Measurements from ENCODE around the gene MIF.
A peak's percentile ranks its signal among the peaks of the same experiment; 100 is the strongest.
"Not testable (repeated sequence)": the region's sequence is repeated elsewhere in the genome, so short reads cannot be mapped to it uniquely, and the experiment has no call there.

MIF gene

DNA sequence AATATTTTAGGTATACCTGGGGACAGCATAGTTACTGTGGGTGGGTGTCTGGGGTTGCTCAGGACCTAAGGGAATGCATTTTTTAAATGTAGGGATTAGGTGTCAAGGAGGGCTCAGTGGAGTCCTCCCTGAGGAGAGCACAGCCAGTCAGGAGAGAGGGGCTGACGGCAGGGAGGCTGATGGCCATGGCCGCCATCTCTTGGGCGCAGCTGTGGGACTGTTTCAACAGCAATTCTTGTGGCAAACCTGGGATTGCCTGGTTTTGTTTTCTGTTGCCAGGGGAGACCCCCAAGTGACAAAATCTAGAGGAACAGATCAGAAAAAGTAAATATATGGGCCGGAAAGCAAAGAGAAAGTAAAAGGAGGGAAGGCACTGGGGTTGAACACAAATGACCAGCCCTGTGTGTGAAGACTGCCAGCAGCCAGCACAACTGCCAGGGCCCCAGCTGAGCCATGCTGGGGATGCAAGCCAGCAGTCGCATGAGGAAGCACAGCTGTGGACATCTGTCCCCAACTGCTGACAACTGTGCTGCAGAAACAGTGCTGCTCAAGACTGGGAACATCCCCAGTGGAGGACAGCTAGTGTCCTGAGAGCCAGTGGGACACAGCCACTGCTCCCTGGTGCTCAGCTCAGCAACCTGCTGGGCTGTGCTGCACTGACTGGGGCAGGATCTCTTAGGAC is 10.5 kb downstream of the MIF start:
- DNase-seq: peak in 1 of 2 donors; percentile 11

DNA sequence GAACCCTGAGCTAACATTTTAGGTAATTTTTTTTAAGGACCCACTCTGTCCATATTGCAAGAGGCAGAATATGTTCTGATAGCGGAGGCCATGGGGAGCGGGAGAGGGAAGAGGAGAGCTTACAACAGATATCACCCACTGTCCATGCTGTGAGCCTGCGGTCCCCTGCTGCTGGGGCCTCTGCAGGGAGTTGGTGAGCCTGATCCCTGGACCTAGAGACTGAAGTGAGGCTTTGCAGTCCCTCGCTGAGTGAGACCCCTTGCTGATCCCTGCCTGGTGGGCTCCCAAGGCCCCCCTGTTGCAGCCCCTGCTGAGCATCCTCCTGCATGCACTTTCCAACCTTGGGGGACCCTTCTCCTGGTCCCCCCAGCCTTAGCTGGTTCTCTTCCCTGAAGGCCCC is 12.5 kb downstream of the MIF start:
- no peak for DNase-seq

DNA sequence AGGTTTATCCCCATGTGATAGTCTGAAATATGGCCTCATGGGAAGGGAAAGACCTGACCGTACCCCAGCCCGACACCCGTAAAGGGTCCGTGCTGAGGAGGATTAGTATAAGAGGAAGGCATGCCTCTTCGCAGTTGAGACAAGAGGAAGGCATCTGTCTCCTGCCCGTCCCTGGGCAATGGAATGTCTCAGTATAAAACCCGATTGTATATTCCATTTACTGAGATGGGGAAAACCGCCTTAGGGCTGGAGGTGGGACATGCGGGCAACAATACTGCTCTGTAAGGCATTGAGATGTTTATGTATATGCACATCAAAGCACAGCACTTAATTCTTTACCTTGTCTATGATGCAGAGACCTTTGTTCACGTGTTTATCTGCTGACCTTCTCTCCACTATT is 13.2 kb downstream of the MIF start:
- not testable (repeated sequence) for DNase-seq

DNA sequence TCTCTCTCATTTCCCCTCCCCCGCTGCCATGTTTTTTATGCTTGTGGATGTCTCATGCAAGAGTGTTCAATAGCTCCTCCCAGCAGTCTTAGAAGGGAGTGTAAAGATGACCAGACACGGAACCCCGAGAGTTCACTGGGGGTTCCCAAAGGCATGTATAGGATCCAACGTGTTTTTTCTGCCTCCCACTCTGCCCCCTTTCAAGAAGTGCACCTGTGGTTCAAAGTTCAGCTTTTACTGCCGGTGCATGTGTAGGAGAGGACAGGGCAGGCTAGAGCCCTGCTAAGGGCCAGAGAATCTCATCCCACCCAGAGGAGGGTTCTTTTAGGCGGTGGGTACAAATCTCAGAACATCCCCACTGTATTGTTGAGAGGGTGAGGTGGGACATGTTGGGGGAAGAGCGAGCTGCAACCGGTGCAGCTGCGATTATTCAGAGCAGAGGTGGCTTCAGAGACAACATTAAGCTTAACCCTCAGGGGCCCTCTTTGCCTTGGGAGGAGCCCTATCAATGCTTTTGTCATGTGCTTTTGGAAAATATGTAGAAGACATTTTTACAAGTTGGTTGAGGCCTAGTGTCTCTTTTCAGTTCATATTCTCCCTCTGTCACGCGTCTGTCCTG is 14.5 kb downstream of the MIF start:
- no peak for DNase-seq

DNA sequence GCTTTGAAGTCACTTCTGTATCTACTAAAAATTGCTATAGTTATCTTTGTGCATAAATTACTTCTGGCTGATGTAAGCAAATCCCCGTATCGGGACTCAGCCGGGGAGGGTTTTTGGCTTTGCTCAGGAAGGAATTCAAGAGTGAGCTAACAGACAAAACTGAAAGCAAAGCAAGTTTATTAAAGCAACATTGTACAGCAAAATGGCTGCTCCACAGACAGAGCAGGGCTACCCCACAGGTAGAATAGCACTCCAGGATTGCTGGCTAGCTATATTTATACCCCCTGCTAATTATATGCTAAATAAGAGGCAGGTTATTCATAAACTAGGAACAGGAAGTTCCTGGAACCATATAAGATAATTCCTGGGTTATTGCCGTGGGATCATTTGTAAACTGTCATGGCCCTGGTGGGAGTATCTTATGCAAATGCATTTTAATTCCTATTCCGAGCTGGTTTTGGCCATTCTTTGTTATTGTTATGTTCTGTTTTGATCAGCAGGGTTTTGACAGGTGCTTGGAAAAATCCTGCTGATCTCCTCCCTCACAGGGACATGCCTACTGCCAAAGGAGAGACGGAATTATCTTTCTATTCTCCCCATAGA is 15.2 kb downstream of the MIF start:
- no peak for DNase-seq

DNA sequence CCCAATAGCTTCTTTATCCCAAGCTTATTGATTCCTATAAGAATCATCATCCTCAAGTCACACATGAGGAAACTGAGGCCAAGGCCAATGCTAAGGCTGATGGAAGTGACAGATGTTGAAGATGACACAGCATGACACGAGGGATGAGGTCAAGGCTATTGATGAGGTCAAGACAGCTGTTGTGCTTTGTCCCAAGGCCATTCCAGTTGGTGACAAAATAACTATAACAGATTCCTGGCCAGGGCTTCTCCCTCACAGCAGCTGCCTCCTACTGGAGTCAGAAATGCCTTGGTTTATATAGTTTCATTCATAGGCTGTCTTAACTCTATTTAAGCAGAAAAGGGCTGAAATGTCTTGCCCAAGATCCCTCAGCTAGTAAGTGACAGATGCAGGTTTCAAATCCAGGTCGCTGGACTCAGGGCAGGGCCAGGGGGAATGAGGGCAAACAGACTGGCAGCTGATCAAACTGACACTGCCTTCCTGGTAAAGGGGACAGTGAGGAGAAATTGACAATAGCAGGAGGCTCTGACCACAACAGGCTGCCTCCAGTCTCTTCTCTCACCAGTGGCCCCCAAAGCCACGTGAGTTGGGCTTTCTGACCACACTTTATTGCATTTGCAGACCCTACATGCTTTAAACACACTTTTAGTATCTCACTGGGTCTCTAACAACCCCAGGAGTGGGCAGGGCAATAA is 16.5 kb downstream of the MIF start:
- no peak for DNase-seq

DNA sequence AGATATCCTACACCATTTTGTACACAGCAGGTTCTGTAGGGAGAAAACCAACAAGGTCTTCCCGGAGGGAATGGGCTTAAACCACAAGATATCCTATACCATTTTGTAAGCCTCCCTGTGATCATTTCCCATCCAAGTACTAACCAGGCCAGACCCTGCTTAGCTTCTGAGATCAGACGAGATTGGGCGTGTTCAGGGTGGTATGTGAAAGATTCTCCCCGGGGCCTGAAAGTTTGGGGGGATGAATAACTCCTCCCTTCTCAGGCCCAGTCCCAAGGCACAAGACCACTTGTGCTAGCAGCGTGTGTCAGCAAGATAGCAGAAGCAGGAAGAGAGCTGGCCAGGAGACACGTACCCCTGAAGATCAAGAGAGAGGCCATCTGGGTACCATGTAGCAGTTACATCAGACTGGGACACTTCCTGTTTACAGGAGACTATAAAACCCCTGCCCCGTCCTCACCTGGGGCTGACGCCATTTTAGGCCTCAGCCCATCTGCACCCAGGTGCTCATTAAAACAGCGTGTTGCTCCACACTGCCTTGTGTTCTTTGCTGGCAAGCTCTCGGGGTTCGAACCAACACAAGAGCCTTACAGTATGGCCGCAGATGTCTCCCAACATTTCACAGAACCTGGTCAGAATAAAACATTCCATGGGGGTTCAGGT is 17.3 kb downstream of the MIF start:
- no peak for DNase-seq

DNA sequence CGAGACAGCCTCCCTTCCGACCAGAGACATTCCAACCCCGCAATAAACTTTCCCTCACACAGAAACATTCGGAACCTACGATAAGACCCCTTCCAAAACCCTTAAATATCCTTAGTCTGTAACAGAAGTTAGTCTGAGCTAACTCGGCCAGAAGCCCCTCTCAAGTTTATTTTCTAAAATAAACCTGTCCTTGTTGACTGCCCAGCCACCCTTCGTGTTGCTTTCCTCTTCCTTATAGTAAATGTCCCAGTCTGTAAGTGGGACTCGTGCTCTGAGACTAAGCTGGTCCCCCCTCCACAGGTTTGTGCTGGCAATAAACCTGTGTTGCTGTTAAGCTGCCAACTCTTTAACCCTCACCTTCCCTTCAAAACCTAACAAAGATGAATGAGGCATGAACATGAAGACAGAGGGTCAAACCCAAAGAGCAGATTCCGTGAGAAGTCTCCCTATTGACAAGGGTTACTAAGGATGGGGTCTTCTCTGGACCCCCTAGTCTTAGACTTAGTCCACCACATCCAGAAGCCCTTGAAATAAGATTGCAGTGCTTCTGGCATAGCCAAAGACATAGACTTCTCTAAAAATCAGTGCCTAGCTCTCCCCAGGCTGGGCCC is 18.2 kb downstream of the MIF start:
- no peak for DNase-seq

DNA sequence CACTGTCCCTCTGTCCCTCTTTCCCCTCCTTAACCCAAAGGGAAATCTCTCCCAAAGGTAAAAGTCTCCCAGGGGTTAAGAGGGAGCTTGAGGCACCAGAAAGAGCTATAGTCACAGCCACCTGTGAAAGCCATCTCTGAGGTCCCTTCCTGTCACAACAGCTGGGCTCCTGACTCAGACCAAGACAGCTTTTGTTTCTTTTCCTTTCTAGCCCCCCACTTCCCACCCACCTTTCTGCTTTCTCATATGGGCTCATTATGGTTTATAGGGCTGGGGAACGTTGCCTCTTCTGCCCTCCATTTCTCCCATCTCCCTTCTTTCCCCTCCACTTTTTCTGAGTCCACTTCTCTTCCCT is 19.1 kb downstream of the MIF start:
- DNase-seq: no peak

DNA sequence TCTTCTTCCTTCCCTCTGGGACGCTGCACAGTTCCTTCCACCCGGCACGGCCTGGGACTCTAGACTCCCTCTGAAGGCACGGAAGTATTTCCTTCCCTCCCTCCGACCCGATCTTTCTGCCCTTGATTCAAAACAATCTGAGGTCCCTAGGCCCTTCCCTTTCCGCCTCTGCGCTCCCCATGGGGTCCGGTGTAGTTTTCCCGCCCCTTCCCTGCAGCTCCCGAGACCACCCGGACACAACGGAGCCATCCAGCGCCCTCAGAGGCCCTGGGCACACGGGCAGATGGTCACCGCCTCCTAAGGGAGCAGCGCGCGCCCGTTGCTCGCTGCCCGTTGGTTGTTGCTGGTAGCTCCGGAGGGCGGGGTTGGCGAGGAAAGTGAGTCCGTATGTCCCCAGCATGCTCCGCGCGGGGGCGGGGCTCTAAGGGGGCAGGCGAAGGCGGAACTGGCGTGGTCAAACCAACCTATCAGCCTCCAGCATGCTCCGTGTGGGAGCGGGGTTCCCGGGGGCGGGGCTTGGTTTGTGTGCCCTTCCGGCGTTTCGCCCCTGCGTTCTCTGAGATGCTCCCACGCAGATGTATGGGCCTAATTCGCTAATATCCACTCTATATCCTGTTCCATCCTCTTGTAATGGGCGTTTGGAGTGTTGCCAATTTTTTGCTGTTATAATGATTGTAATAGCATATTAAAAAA is 19.6 kb downstream of the MIF start:
- DNase-seq: peak; percentile 93 to 97

DNA sequence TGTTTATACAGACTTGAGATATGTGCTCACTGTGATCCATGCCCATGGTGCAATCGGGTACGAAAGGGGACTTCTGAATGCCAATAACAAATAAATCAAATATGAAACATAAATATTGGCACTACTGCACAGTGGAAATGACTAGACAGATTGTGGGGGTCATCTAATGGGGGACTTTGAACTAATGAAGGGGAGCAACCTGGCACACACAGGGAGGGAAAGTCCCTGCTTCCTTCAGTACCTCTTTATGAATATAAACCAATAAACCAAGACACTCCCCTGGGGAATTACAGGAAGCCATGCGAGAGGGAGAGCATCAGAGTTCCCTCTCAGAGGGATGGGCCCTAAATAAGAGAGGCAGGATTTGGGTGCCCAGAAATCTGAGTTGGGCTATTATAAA is 21.1 kb downstream of the MIF start:
- DNase-seq: no peak

DNA sequence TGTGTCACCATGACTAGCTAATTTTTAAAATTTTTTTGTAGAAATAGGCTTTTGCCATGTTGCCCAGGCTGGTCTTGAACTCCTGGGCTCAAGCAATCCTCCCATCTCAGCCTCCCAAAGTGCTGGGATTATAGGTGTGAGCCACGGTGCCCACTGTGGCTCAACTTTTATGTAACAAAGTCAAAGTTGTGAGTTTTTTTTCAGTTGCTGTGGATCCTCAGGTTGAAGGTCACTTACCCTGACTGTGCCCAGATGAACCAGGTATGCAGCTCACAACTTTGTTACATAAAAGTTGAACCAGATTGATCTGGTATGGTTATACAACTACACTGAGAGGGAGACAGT is 26.1 kb downstream of the MIF start:
- not testable (repeated sequence) for DNase-seq

DNA sequence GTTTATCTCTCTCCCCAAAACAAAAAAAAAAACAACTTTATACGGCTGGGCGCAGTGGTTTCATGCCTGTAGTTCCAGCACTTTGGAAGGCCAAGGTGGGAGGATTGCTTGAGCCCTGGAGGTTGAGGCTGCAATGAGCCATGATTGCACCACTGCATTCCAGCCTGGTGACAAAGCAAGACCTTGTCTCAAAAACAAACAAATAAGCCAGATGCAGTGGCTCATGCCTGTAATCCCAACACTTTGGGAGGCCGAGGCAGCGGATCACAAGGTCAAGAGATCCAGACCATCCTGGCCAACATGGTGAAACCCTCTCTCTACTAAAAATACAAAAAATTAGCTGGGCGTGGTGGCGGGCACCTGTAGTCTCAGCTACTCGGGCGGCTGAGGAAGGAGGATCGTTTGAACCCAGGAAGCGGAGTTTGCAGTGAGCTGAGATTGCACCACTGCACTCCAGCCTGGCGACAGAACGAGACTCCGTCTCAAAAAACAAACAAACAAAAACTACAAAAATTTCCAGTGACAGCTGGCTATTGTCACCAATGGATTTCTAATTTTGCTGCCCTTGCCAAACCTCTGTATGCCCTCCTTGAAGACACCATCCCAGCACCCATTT is 27.5 kb downstream of the MIF start:
- DNase-seq: not testable (repeated sequence)

DNA sequence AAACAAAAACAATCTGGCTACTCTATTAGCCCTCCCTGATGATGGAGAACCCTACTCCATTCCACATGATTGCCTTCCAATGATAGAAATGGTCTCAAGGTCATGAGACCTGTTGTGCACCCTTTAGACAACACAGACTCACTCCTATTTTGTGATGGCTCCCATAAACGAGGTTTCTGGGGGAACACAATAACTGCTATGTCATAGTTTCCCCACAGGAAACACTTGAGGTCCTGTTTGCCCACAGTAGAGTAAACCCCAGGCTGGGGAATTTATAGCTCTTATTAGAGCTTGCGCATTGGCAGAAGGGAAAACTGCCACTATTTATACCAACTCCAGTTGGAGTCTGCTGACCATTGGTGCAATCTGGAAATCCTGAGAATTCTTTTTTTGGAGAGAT is 28.7 kb downstream of the MIF start:
- DNase-seq: peak in 1 of 2 donors; percentile 24

DNA sequence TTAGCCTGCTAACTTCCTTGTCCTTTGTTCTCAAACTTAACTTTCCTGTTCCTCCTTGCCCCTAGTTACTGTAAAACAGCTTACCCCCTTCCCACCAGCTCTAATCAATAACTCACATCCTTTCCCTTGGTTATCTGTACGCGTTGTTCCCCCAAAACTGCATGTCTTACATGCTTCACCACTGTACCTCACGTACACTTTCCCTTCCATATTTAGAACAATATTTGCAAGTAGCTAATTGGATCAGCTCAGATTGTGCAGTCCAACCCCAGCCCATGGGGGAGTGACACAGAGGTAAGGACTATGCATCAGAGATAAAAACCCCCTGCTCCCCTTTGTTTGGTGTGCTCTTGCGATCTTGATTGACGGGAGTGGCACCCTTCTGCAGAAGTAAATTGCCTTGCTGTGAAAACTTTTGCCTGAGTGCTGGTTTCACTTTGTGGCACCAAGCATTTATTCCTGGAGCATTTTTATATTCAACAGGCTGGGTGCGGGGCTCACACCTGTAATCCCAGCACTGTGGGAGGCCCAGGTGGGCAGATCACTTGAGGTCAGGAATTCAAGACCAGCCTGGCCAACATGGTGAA is 30.9 kb downstream of the MIF start:
- DNase-seq: no peak

DNA sequence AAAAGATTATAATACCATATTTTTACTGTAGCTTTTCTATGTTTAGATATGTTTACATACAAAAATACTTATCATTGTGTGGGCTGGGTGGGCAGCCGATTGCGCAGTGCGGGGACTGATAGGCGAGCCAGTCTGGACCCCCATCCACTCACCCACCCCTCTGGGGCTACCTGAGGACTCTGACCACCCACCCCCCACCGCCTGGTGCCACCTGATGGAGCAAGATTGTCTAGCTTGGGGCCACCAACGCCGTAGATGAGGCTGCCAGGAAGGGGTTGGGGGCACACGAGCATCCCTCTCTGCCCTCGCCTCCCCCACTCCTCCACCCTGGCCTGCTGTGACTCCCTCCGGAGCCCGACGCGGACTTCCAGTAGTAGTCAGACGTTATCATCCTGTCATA is 32.4 kb downstream of the MIF start:
- DNase-seq: no peak

DNA sequence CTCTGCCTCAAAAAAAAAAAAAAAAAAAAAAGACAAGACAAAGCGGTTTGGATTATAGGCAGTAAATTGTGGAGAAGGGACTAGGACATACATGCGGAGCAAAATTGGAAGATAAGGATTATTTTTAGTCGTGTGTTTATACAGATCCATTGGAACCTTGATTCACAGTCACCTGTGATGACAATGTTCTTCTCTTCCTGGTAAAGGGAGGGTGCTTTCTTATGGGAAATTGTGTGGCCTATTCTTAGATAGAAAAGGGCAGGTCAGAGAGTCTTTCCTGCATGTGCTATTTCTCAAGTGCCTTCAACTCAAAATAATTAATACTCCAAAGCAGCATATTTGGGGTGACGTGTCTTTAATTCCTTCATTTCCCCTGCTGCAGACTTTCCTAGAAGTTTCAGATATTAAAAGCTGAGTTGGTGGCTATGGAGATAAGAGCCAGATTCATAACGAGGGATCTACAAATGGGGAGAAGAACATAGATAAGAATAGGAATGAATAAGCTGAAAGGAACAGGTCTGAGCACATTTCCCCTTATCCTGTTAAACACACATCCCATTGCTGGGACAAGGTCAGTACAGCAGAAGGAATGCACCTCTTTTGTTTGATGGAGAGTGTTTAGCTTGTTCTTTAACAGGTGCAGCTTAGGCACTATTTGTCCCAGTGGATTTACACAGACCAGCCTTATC is 44.3 kb downstream of the MIF start:
- DNase-seq: no peak

DNA sequence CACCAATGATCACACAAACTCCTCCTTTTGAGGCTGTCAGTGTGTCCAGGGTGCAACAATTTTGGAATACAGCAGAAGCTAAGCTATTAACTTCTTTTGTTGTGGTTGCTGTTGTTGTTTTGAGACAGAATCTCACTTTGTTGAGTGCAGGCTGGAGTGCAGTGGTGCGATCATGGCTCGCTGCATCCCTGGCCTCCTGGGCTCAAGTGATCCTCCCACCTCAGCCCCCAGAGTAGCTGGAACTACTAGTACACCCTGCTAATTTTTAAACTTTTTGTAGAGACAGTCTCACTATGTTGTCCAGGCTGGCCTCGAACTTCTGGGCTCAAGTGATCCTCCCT is 44.8 kb downstream of the MIF start:
- DNase-seq: no peak

DNA sequence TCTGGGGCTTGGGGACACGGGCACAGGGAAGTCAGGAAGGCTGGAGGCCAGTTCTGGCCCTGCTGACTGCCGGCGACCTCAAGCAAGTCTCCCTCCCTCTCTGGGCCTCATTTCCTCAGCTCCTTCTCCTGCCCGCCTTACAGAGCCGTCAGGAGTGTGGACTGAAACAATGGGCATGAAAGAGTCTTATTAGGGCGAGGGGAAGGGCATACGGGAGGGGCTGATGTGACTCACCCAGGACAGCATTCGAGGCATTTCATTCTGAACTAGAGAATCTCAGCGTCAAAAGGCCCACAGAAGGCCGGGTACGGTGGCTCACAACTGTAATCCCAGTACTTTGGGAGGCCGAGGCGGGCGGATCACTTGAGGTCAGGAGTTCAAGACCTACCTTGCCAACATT is 46.0 kb downstream of the MIF start:
- not testable (repeated sequence) for DNase-seq
